Bone marrow (tissue), 2 donors: ENCODE results near the gene HBZ.
A peak's percentile ranks its signal among the peaks of the same experiment; 100 is the strongest.
"Not testable (repeated sequence)": the region's sequence is repeated elsewhere in the genome, so short reads cannot be mapped to it uniquely, and the experiment has no call there.

ENCODE experiments used
- DNase-seq, 2 donors: peaks; one replicate each; lab custom pipeline; 2025; lab: John Stamatoyannopoulos, UW

Gene HBZ

DNA sequence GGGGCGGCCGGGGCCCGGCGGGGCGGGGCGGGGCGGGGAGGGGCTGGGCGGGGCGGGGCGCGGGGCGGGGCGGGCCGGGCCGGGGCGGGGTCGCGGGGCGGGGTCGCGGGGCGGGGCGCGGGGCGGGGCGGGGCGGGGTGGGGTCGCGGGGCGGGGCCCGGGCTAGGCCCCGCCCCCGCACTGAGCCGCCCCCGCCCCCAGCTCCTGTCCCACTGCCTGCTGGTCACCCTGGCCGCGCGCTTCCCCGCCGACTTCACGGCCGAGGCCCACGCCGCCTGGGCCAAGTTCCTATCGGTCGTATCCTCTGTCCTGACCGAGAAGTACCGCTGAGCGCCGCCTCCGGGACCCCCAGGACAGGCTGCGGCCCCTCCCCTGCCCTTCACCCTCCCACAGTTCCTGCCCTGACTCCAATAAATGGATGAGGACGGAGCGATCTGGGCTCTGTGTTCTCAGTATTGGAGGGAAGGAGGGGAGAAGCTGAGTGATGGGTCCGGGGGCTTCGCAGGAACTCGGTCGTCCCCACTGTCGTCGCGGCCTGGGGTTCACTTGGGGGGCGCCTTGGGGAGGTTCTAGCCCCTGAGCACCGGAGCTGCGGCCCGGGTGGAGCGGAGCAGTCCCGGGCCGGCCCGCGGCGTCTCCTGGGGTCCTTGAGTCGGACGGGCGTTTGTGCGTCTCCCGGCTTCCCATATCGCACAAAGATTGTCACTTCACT lies 12.5 kb downstream of the HBZ start:
- DNase-seq, result no peak

GRCh38 chr16:165539-166374 lies 13.3 kb downstream of the HBZ start, which contains the start of gene HBM:
Gene HBM, plus strand, starts transcription at chr16:165978. Its CDS starts 20 bp downstream, at chr16:165998.
- DNase-seq, result no peak

- no peak for DNase-seq
These were observed 14.1 kb downstream of the HBZ start for GRCh38 chr16:166375-167121.

- DNase-seq, result no peak
These were observed 14.8 kb downstream of the HBZ start for GRCh38 chr16:167122-167690.

DNA sequence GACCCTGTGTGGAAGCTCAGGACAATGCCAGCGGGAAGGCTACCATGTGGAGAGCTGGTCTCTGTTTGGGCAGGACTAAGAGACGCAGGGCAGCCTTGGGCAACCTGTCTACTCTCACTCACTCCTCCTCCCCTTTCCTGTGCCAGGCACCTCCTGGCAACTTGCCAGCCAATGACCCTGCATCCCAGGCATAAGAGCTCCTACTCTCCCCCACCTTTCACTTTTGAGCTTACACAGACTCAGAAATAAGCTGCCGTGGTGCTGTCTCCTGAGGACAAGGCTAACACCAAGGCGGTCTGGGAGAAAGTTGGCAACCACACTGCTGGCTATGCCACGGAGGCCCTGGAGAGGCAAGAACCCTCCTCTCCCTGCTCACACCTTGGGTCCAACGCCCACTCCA lies 16.0 kb downstream of the HBZ start:
- no peak for DNase-seq

- DNase-seq, result no peak
These were observed 16.6 kb downstream of the HBZ start for GRCh38 chr16:169014-169413.

DNA sequence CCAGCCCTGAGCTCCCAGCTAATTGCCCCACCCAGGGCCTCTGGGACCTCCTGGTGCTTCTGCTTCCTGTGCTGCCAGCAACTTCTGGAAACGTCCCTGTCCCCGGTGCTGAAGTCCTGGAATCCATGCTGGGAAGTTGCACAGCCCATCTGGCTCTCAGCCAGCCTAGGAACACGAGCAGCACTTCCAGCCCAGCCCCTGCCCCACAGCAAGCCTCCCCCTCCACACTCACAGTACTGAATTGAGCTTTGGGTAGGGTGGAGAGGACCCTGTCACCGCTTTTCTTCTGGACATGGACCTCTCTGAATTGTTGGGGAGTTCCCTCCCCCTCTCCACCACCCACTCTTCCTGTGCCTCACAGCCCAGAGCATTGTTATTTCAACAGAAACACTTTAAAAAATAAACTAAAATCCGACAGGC lies 17.7 kb downstream of the HBZ start:
- DNase-seq, result not testable (repeated sequence)

DNA sequence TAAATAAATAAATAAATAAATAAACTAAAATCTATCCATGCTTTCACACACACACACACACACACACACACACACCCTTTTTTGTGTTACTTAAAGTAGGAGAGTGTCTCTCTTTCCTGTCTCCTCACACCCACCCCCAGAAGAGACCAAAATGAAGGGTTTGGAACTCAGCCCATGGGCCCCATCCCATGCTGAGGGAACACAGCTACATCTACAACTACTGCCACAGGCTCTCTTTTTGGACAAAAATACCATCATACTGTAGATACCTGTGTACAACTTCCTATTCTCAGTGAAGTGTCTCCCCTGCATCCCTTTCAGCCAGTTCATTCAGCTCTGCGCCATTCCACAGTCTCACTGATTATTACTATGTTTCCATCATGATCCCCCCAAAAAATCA lies 18.3 kb downstream of the HBZ start:
- no peak for DNase-seq

- DNase-seq, result not testable (repeated sequence)
These were observed 20.0 kb downstream of the HBZ start, which contains the start of gene HBA2 for GRCh38 chr16:172374-172941. Gene HBA2, plus strand, starts transcription at chr16:172876. Its CDS starts 37 bp downstream, at chr16:172913.

DNA sequence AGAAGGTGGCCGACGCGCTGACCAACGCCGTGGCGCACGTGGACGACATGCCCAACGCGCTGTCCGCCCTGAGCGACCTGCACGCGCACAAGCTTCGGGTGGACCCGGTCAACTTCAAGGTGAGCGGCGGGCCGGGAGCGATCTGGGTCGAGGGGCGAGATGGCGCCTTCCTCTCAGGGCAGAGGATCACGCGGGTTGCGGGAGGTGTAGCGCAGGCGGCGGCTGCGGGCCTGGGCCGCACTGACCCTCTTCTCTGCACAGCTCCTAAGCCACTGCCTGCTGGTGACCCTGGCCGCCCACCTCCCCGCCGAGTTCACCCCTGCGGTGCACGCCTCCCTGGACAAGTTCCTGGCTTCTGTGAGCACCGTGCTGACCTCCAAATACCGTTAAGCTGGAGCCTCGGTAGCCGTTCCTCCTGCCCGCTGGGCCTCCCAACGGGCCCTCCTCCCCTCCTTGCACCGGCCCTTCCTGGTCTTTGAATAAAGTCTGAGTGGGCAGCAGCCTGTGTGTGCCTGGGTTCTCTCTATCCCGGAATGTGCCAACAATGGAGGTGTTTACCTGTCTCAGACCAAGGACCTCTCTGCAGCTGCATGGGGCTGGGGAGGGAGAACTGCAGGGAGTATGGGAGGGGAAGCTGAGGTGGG lies 20.9 kb downstream of the HBZ start:
- not testable (repeated sequence) for DNase-seq

DNA sequence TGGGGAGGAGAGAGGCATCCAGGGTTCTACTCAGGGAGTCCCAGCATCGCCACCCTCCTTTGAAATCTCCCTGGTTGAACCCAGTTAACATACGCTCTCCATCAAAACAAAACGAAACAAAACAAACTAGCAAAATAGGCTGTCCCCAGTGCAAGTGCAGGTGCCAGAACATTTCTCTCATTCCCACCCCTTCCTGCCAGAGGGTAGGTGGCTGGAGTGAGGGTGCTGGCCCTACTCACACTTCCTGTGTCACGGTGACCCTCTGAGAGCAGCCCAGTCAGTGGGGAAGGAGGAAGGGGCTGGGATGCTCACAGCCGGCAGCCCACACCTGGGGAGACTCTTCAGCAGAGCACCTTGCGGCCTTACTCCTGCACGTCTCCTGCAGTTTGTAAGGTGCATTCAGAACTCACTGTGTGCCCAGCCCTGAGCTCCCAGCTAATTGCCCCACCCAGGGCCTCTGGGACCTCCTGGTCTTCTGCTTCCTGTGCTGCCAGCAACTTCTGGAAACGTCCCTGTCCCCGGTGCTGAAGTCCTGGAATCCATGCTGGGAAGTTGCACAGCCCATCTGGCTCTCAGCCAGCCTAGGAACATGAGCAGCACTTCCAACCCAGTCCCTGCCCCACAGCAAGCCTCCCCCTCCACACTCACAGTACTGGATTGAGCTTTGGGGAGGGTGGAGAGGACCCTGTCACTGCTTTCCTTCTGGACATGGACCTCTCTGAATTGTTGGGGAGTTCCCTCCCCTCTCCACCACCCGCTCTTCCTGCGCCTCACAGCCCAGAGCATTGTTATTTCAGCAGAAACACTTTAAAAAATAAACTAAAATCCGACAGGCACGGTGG lies 21.7 kb downstream of the HBZ start:
- not testable (repeated sequence) for DNase-seq

GRCh38 chr16:175011-175949 lies 22.8 kb downstream of the HBZ start:
- DNase-seq, result peak in 1 of 2 donors; percentile 4

DNA sequence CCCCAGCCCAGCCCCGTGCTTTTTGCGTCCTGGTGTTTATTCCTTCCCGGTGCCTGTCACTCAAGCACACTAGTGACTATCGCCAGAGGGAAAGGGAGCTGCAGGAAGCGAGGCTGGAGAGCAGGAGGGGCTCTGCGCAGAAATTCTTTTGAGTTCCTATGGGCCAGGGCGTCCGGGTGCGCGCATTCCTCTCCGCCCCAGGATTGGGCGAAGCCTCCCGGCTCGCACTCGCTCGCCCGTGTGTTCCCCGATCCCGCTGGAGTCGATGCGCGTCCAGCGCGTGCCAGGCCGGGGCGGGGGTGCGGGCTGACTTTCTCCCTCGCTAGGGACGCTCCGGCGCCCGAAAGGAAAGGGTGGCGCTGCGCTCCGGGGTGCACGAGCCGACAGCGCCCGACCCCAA lies 23.6 kb downstream of the HBZ start:
- DNase-seq, result not testable (repeated sequence)

DNA sequence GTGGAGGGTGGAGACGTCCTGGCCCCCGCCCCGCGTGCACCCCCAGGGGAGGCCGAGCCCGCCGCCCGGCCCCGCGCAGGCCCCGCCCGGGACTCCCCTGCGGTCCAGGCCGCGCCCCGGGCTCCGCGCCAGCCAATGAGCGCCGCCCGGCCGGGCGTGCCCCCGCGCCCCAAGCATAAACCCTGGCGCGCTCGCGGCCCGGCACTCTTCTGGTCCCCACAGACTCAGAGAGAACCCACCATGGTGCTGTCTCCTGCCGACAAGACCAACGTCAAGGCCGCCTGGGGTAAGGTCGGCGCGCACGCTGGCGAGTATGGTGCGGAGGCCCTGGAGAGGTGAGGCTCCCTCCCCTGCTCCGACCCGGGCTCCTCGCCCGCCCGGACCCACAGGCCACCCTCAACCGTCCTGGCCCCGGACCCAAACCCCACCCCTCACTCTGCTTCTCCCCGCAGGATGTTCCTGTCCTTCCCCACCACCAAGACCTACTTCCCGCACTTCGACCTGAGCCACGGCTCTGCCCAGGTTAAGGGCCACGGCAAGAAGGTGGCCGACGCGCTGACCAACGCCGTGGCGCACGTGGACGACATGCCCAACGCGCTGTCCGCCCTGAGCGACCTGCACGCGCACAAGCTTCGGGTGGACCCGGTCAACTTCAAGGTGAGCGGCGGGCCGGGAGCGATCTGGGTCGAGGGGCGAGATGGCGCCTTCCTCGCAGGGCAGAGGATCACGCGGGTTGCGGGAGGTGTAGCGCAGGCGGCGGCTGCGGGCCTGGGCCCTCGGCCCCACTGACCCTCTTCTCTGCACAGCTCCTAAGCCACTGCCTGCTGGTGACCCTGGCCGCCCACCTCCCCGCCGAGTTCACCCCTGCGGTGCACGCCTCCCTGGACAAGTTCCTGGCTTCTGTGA lies 24.3 kb downstream of the HBZ start, which contains the start of gene HBA1:
TSS of gene HBA1 (plus strand) at position 204 of the 906 bp plus-strand sequence. CDS start at position 241, 37 bp downstream.
- not testable (repeated sequence) for DNase-seq

DNA sequence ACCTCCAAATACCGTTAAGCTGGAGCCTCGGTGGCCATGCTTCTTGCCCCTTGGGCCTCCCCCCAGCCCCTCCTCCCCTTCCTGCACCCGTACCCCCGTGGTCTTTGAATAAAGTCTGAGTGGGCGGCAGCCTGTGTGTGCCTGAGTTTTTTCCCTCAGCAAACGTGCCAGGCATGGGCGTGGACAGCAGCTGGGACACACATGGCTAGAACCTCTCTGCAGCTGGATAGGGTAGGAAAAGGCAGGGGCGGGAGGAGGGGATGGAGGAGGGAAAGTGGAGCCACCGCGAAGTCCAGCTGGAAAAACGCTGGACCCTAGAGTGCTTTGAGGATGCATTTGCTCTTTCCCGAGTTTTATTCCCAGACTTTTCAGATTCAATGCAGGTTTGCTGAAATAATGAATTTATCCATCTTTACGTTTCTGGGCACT lies 25.0 kb downstream of the HBZ start:
- DNase-seq, result no peak

GRCh38 chr16:177981-178667 lies 25.7 kb downstream of the HBZ start:
- DNase-seq, result no peak

DNA sequence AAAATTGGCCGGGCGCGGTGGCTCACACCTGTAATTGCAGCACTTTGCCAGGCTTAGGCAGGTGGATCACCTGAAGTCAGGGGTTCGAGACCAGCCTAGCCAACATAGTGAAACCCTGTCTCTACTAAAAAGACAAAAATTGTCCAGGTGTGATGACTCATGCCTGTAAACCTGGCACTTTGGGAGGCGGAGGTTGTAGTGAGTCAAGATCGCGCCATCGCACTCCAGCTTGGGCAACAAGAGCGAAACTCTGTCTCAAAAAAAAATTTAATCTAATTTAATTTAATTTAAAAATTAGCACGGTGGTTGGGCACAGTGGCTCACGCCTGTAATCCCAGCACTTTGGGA lies 26.2 kb downstream of the HBZ start:
- no peak for DNase-seq
